ENCODE data around the gene ATG9A. TPM values are rescaled to one million over a fixed set of nuclear protein-coding genes. Genes with fewer than 3 reads are reported as not detected.
A peak's percentile ranks its signal among the peaks of the same experiment; 100 is the strongest.
"Not testable (repeated sequence)": the region's sequence is repeated elsewhere in the genome, so short reads cannot be mapped to it uniquely, and the experiment has no call there.

Gene ATG9A
- total and polyA plus RNA-seq, 4 donors: 9.6 to 36.6 (median 35.1) TPM

- H3K27me3 ChIP-seq (ENCODE audit: control insufficient read depth in 1 of 2, insufficient read depth in 2 of 2, low read length in 1 of 2): no peaks in the 10 kb centered on the region
- ATAC-seq (ENCODE audit: low FRiP score) (no peak), DNase-seq (no peak)
- intact Hi-C loops (cut with DNase I): no loop called here
- peaks cover 0 to 6% of the 10 kb centered on the region in 2 donors for H3K36me3 ChIP-seq (ENCODE audit: control insufficient read depth in 1 of 2, insufficient read depth in 2 of 2, low read length in 1 of 2)
- peak overlapping the region; percentile 31 to 55 for H3K4me3 ChIP-seq (ENCODE audit: low read length in 2 of 2)
- WGBS, 2 donors: 3 to 4% methylated on average over 18 to 22 of the region's 22 CpGs
- peak overlapping the region in 1 of 2 donors; percentile 58 for H3K27ac ChIP-seq (ENCODE audit: low read depth in 1 of 2, low read length in 2 of 2)
- H3K4me1 ChIP-seq (ENCODE audit: control insufficient read depth in 1 of 2, insufficient read depth in 2 of 2, low read length in 2 of 2): no peaks in the 10 kb centered on the region
- H3K9me3 ChIP-seq (ENCODE audit: control insufficient read depth, low read length): no peaks in the 10 kb centered on the region
Measured at GRCh38 chr2:219207134-219207883, 22.1 kb downstream of the ATG9A start.

GRCh38 chr2:219206328-219207133 is 22.9 kb downstream of the ATG9A start, which contains the start of gene ZFAND2B:
TSS of gene ZFAND2B (plus strand) at chr2:219206782. CDS start at chr2:219206988, 206 bp downstream.
- H3K36me3 ChIP-seq (ENCODE audit: control insufficient read depth in 1 of 2, insufficient read depth in 2 of 2, low read length in 1 of 2): peaks cover 0 to 6% of the 10 kb centered on the region in 2 donors
- intact Hi-C loops (cut with DNase I): loop anchor here in 1 of 2 donors (1.0 kb wide), 1 partner anchor 28 kb away; the partner anchor contains the start of gene RETREG2
- H3K4me3 ChIP-seq (ENCODE audit: low read length in 2 of 2): peak within 1 kb of the TSS; percentile 31 to 55
- H3K4me1 ChIP-seq (ENCODE audit: control insufficient read depth in 1 of 2, insufficient read depth in 2 of 2, low read length in 2 of 2): no peaks in the 10 kb centered on the region
- ATAC-seq (ENCODE audit: low FRiP score): peak; percentile 97
- no peaks in the 10 kb centered on the region for H3K9me3 ChIP-seq (ENCODE audit: control insufficient read depth, low read length)
- H3K27me3 ChIP-seq (ENCODE audit: control insufficient read depth in 1 of 2, insufficient read depth in 2 of 2, low read length in 1 of 2): no peaks in the 10 kb centered on the region
- 1% methylated on average over 46 to 76 of the region's 76 CpGs for WGBS, 2 donors
- H3K27ac ChIP-seq (ENCODE audit: low read depth in 1 of 2, low read length in 2 of 2): peak within 1 kb of the TSS; percentile 58 to 61
- DNase-seq: peak; percentile 97 to 98

DNA sequence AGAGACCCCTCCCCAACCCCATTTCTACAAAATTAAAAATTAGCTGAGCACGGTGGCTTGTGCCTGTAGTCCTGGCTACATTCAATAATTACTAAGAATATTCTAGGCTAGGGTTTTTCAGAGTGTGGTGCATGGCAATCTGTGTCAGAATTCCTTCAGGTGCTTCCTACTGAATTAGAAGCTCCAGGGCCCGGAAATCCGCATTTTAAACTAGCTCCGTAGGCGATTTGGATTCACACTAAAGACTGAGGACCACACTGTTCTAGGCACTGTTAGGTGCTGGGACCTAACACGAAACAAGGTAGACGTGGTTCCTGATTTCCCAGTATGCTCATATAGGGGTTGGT is 23.5 kb downstream of the ATG9A start:
- 16% methylated on average over 7 of the region's 7 CpGs for WGBS, 2 donors
- no peaks in the 10 kb centered on the region for H3K4me1 ChIP-seq (ENCODE audit: control insufficient read depth in 1 of 2, insufficient read depth in 2 of 2, low read length in 2 of 2)
- H3K9me3 ChIP-seq (ENCODE audit: control insufficient read depth, low read length): no peaks in the 10 kb centered on the region
- H3K4me3 ChIP-seq (ENCODE audit: low read length in 2 of 2): peak overlapping the region; percentile 12 to 55
- peak overlapping the region; percentile 3 to 58 for H3K27ac ChIP-seq (ENCODE audit: low read depth in 1 of 2, low read length in 2 of 2)
- no peaks in the 10 kb centered on the region for H3K27me3 ChIP-seq (ENCODE audit: control insufficient read depth in 1 of 2, insufficient read depth in 2 of 2, low read length in 1 of 2)
- no peak for DNase-seq
- intact Hi-C loops (cut with DNase I): loop anchor here in 1 of 2 donors (1.0 kb wide), 1 partner anchor 28 kb away; the partner anchor contains the start of gene RETREG2
- peaks cover 0 to 6% of the 10 kb centered on the region in 2 donors for H3K36me3 ChIP-seq (ENCODE audit: control insufficient read depth in 1 of 2, insufficient read depth in 2 of 2, low read length in 1 of 2)
- peak; percentile 6 for ATAC-seq (ENCODE audit: low FRiP score)

- intact Hi-C loops (cut with DNase I): no loop called here
- WGBS, 2 donors: 76 to 81% methylated on average over 5 of the region's 5 CpGs
- DNase-seq (no peak), ATAC-seq (ENCODE audit: low FRiP score) (no peak)
- H3K4me3 ChIP-seq (ENCODE audit: low read length in 2 of 2): no peak overlapping the region
- H3K9me3 ChIP-seq (ENCODE audit: control insufficient read depth, low read length): no peaks in the 10 kb centered on the region
- H3K27me3 ChIP-seq (ENCODE audit: control insufficient read depth in 1 of 2, insufficient read depth in 2 of 2, low read length in 1 of 2): no peaks in the 10 kb centered on the region
- H3K4me1 ChIP-seq (ENCODE audit: control insufficient read depth in 1 of 2, insufficient read depth in 2 of 2, low read length in 2 of 2): no peaks in the 10 kb centered on the region
- H3K27ac ChIP-seq (ENCODE audit: low read depth in 1 of 2, low read length in 2 of 2): no peak overlapping the region
- H3K36me3 ChIP-seq (ENCODE audit: control insufficient read depth in 1 of 2, insufficient read depth in 2 of 2, low read length in 1 of 2): peaks cover 0 to 4% of the 10 kb centered on the region in 2 donors
Measured at GRCh38 chr2:219205165-219205538, 24.3 kb downstream of the ATG9A start.

DNA sequence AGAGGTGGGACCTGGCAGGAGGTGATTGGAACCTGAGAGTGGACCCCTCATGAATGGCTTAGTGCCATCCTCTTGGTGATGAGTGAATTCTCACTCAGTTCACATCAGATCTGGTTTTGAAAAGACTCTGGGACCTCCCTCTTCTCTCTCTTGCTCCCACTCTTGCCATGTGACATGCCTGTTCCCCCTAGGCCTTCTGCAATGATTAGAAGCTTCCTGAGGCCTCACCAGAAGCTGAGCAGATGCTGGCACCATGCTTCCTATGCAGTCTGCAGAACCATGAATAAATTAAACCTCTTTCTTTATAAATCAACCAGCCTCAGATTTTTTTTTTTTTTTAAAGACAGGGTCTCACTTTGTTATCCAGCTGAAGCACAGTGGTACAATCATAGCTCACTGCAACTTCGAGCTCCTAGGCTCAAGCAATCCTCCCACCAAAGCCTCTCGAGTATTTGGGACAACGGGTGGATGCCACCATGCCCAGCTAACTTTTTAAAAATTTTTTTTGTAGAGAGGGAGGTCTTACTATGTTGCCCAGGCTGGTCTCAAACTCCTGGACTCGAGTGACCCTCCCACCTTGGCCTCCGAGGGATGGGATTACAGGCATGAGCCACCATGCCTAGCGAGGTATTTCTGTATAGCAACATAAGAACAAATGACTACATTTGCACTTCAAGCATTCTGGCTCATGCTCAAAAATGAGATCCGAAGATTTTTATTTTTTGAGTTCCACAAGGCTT is 24.8 kb downstream of the ATG9A start:
- H3K27me3 ChIP-seq (ENCODE audit: control insufficient read depth in 1 of 2, insufficient read depth in 2 of 2, low read length in 1 of 2): no peaks in the 10 kb centered on the region
- DNase-seq: no peak
- 74 to 76% methylated on average over 7 of the region's 7 CpGs for WGBS, 2 donors
- no peak for ATAC-seq (ENCODE audit: low FRiP score)
- no peak overlapping the region for H3K4me3 ChIP-seq (ENCODE audit: low read length in 2 of 2)
- H3K27ac ChIP-seq (ENCODE audit: low read depth in 1 of 2, low read length in 2 of 2): no peak overlapping the region
- no peaks in the 10 kb centered on the region for H3K9me3 ChIP-seq (ENCODE audit: control insufficient read depth, low read length)
- H3K36me3 ChIP-seq (ENCODE audit: control insufficient read depth in 1 of 2, insufficient read depth in 2 of 2, low read length in 1 of 2): peaks cover 0 to 4% of the 10 kb centered on the region in 2 donors
- H3K4me1 ChIP-seq (ENCODE audit: control insufficient read depth in 1 of 2, insufficient read depth in 2 of 2, low read length in 2 of 2): no peaks in the 10 kb centered on the region
- intact Hi-C loops (cut with DNase I): no loop called here

DNA sequence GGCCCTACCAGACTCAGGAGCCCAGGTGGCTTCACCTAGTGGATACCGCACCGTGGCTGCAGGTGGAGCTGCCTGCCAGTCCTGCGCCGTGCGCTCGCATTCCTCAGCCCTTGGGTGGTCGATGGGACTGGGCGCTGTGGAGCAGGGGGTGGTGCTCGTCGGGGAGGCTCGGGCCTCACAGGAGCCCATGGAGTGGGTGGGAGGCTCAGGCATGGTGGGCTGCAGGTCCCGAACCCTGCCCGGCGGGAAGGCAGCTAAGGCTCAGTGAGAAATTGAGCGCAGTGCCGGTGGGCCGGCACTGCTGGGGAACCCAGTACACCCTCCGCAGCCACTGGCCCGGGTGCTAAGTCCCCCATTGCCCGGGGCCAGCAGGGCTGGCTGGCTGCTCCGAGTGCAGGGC is 28.1 kb downstream of the ATG9A start:
- H3K4me1 ChIP-seq (ENCODE audit: control insufficient read depth in 1 of 2, insufficient read depth in 2 of 2, low read length in 2 of 2); intact Hi-C loops (cut with DNase I); DNase-seq; H3K27ac ChIP-seq (ENCODE audit: low read depth in 1 of 2, low read length in 2 of 2); ATAC-seq (ENCODE audit: low FRiP score); H3K4me3 ChIP-seq (ENCODE audit: low read length in 2 of 2); H3K27me3 ChIP-seq (ENCODE audit: control insufficient read depth in 1 of 2, insufficient read depth in 2 of 2, low read length in 1 of 2); H3K9me3 ChIP-seq (ENCODE audit: control insufficient read depth, low read length); H3K36me3 ChIP-seq (ENCODE audit: control insufficient read depth in 1 of 2, insufficient read depth in 2 of 2, low read length in 1 of 2): not testable (repeated sequence)
- 90 to 92% methylated on average over 20 to 21 of the region's 21 CpGs for WGBS, 2 donors

GRCh38 chr2:219200502-219201326 is 28.7 kb downstream of the ATG9A start:
- H3K4me3 ChIP-seq (ENCODE audit: low read length in 2 of 2); DNase-seq; intact Hi-C loops (cut with DNase I); H3K9me3 ChIP-seq (ENCODE audit: control insufficient read depth, low read length); H3K27ac ChIP-seq (ENCODE audit: low read depth in 1 of 2, low read length in 2 of 2); H3K4me1 ChIP-seq (ENCODE audit: control insufficient read depth in 1 of 2, insufficient read depth in 2 of 2, low read length in 2 of 2); H3K27me3 ChIP-seq (ENCODE audit: control insufficient read depth in 1 of 2, insufficient read depth in 2 of 2, low read length in 1 of 2); ATAC-seq (ENCODE audit: low FRiP score); H3K36me3 ChIP-seq (ENCODE audit: control insufficient read depth in 1 of 2, insufficient read depth in 2 of 2, low read length in 1 of 2): not testable (repeated sequence)
- WGBS, 2 donors: 72 to 73% methylated on average over 24 to 25 of the region's 26 CpGs

All from aorta (tissue), 5 donors.